GM12878 (cell line): ENCODE results near the gene FGD5. TPM values are rescaled to one million over a fixed set of nuclear protein-coding genes. Genes with fewer than 3 reads are reported as not detected.

ENCODE experiments used
- ATAC-seq: fragments of 200-7000 bp; cut with Tn5 transposase; 3 replicates; pipeline ENCODE4 v1.9.1; 2020; ENCODE audit warnings: mild to moderate bottlenecking, moderate library complexity
- BruUV-seq: library from RNA; stranded (reverse); fragments of 400-500 nt; replicated peaks from 2 replicates; lab custom pipeline; 2021; lab: Mats Ljungman, UMichigan
- CTCF ChIA-PET: fragments of 300-600 bp; sonication (Branson Sonifier 250); formaldehyde crosslinking; extraction: SDS; loops from one replicate; lab custom pipeline; 2021; ENCODE audit warnings: inconsistent platforms; lab: Yijun Ruan, JAX
- POLR2A ChIA-PET: fragments of 350-600 bp; formaldehyde crosslinking; extraction: SDS; loops from one replicate; lab custom pipeline; 2021; ENCODE audit warnings: inconsistent platforms; lab: Charles Lee
- RAD21 ChIA-PET: fragments of 300-600 bp; sonication (Branson Sonifier 250); formaldehyde crosslinking; loops from one replicate; lab custom pipeline; 2023; ENCODE audit warnings: antibody characterized with exemption; ENCODE audit not compliant: unreplicated experiment; lab: Charles Lee
- SMC1A ChIA-PET: fragments of 300-600 bp; sonication (Branson Sonifier 250); formaldehyde crosslinking; loops from one replicate; lab custom pipeline; 2023; ENCODE audit not compliant: unreplicated experiment, uncharacterized antibody; lab: Charles Lee
- DNase-seq: peaks from one replicate; pipeline ENCODE4 v3.0.0-alpha.2; 2011; ENCODE audit warnings: low read depth, low spot score
- FAIRE-seq: peaks from 3 replicates; lab custom pipeline; 2011; peaks lifted over from hg19 to GRCh38; lab: Jason Lieb, UNC
- H2AFZ ChIP-seq: 2 replicates; pipeline ENCODE4 v1.6.0; 2011; ENCODE audit warnings: low read depth, low read length, control low read depth; ENCODE audit not compliant: control insufficient read depth
- H3K27ac ChIP-seq: 2 replicates; pipeline ENCODE4 v1.5.1; 2011; ENCODE audit warnings: control low read depth; ENCODE audit not compliant: control insufficient read depth, insufficient read depth
- H3K27me3 ChIP-seq, 2 experiments: replicated peaks in 1 of 2; 2 replicates each; pipeline versions ENCODE4 v1.6.0 to v1.6.1; 2011; ENCODE audit warnings: low read length in 1 of 2; ENCODE audit not compliant: control insufficient read depth in 2 of 2, insufficient read depth in 2 of 2
- H3K36me3 ChIP-seq, 2 experiments: 2 replicates each; pipeline ENCODE4 v1.5.1; 2011; ENCODE audit warnings: low read length in 1 of 2; ENCODE audit not compliant: control insufficient read depth in 2 of 2, insufficient read depth in 2 of 2
- H3K4me1 ChIP-seq: 2 replicates; pipeline ENCODE4 v1.6.1; 2011; ENCODE audit warnings: mild to moderate bottlenecking, low read length, moderate library complexity, mixed read lengths; ENCODE audit not compliant: control insufficient read depth, insufficient read depth
- H3K4me2 ChIP-seq: 2 replicates; pipeline ENCODE4 v1.6.0; 2011; ENCODE audit warnings: control low read depth; ENCODE audit not compliant: control insufficient read depth, insufficient read depth
- H3K4me3 ChIP-seq: fragments of 200-600 bp; sonication (generic); 2 replicates; pipeline ENCODE4 v1.5.1; 2016
- H3K79me2 ChIP-seq: 2 replicates; pipeline ENCODE4 v1.6.0; 2011; ENCODE audit warnings: low read length; ENCODE audit not compliant: control insufficient read depth, insufficient read depth
- H3K9ac ChIP-seq: 2 replicates; pipeline ENCODE4 v1.8.0; 2011; ENCODE audit warnings: low read length, control low read depth, mixed read lengths; ENCODE audit not compliant: control insufficient read depth, insufficient read depth
- H3K9me3 ChIP-seq: replicated peaks from 3 replicates; pipeline ENCODE4 v1.5.1; 2011; ENCODE audit warnings: mild to moderate bottlenecking, low read length; ENCODE audit not compliant: control insufficient read depth, insufficient read depth
- H4K20me1 ChIP-seq: 2 replicates; pipeline ENCODE4 v1.6.0; 2011; ENCODE audit not compliant: control insufficient read depth, insufficient read depth
- BHLHE40 ChIP-seq, 2 experiments: fragments of 450-650 bp in 1 of 2; IDR thresholded peaks; 2 replicates each; pipeline ENCODE4 v1.6.1; 2011 to 2017; ENCODE audit warnings: low read depth in 2 of 2, borderline replicate concordance in 1 of 2, improper control_type of control experiment in 1 of 2, low read length in 1 of 2, mild to moderate bottlenecking in 1 of 2
- CBX5 ChIP-seq: sonication (generic); IDR thresholded peaks from 2 replicates; pipeline ENCODE4 v1.6.1; 2016; ENCODE audit warnings: low read depth, moderate library complexity, mild to moderate bottlenecking, inconsistent platforms
- HCFC1 ChIP-seq: fragments of 150-350 bp; IDR thresholded peaks from 2 replicates; pipeline ENCODE4 v1.6.1; 2014; ENCODE audit warnings: low read length
- KAT2A ChIP-seq: conservative IDR thresholded peaks from 2 replicates; pipeline ENCODE4 v1.6.1; 2011; ENCODE audit warnings: low read depth, low read length; ENCODE audit not compliant: control insufficient read depth
- NFYA ChIP-seq: IDR thresholded peaks from 2 replicates; pipeline ENCODE4 v1.6.1; 2011; ENCODE audit warnings: low read depth, mild to moderate bottlenecking, low read length, improper control_type of control experiment, borderline replicate concordance
- POLR2AphosphoS5 ChIP-seq: IDR thresholded peaks from 2 replicates; pipeline ENCODE4 v1.6.1; 2011; ENCODE audit warnings: mild to moderate bottlenecking, low read length, inconsistent platforms
- RFX5 ChIP-seq: IDR thresholded peaks from 2 replicates; pipeline ENCODE4 v1.6.1; 2011; ENCODE audit warnings: low read depth, low read length, improper control_type of control experiment
- SREBF2 ChIP-seq: IDR thresholded peaks from 2 replicates; pipeline ENCODE4 v1.6.1; 2012; ENCODE audit warnings: mild to moderate bottlenecking, low read length
- STAT1 ChIP-seq: fragments of 450-650 bp; conservative IDR thresholded peaks from 2 replicates; pipeline ENCODE4 v1.6.1; 2014; ENCODE audit warnings: antibody characterized with exemption, mild to moderate bottlenecking
- TAF1 ChIP-seq: IDR thresholded peaks from 2 replicates; pipeline ENCODE4 v1.6.1; 2011; ENCODE audit warnings: mild to moderate bottlenecking, low read depth, low read length, borderline replicate concordance
- TARDBP ChIP-seq: IDR thresholded peaks from 2 replicates; pipeline ENCODE4 v1.6.1; 2016; ENCODE audit warnings: borderline replicate concordance
- YY1 ChIP-seq: IDR thresholded peaks from 2 replicates; pipeline ENCODE4 v1.6.1; 2011; ENCODE audit warnings: low read depth, mild to moderate bottlenecking, low read length
- ZNF384 ChIP-seq: IDR thresholded peaks from 2 replicates; pipeline ENCODE4 v1.6.1; 2012; ENCODE audit warnings: low read depth, mild to moderate bottlenecking, low read length, improper control_type of control experiment, borderline replicate concordance
- WGBS: methylation state at CpG from one replicate; pipeline ENCODE4 v1.1.6; 2016; ENCODE audit warnings: low lambda C conversion rate; ENCODE audit not compliant: insufficient replicate concordance, insufficient coverage; ENCODE audit errors: missing lambda C conversion rate; 5-methylcytosine and 5-hydroxymethylcytosine counted together
- in situ Hi-C: fragments of 300-500 bp; cut with MboI; formaldehyde crosslinking; loops from 9 replicates; pipeline ENCODE4 v1.14.3; 2018; ENCODE audit warnings: mixed read lengths
- intact Hi-C: fragments of 100-400 bp; cut with micrococcal nuclease; formaldehyde crosslinking; loops from one replicate; pipeline ENCODE4 v1.14.2; 2022; ENCODE audit not compliant: unreplicated experiment
- polyA plus RNA-seq, 11 experiments: library from polyadenylated mRNA; depleted of rRNA in 4 of 11; unstranded in 6 of 11; stranded (reverse) in 5 of 11; fragments of >200 nt; fragmentation: Nextera tagmentation in 4 of 11; fragmentation: Illumina TruSeq in 1 of 11; extraction: Ambion mirVana in 4 of 11; extraction: Trizol in 1 of 11; gene quantifications; 1 replicate in 1 of 11; 2 replicates in 10 of 11; pipeline versions ENCODE4 v1.2.1 to v1.2.3, GENCODE V29; 2011 to 2016; ENCODE audit warnings: inconsistent platforms in 2 of 11, missing spikeins in 2 of 11, low read depth in 1 of 11
- total RNA-seq, 4 experiments: library from RNA; depleted of rRNA in 3 of 4; stranded (reverse); fragments of >200 nt in 3 of 4; fragmentation: Illumina TruSeq in 1 of 4; extraction: Trizol in 1 of 4; gene quantifications; 2 replicates each; pipeline versions ENCODE4 v1.2.1 to v1.2.3, GENCODE V29; 2013 to 2021
- TF ChIP-seq, protein P1 (sequence below): IDR thresholded peaks from 2 replicates; pipeline ENCODE4 v1.6.1; 2012; ENCODE audit warnings: low read depth, low read length, improper control_type of control experiment
- TF ChIP-seq, protein P2 (sequence below): IDR thresholded peaks from 2 replicates; pipeline ENCODE4 v1.6.1; 2012; ENCODE audit warnings: low read depth, low read length, improper control_type of control experiment
- TF ChIP-seq, protein P3 (sequence below): IDR thresholded peaks from 2 replicates; pipeline ENCODE4 v1.6.1; 2011; ENCODE audit warnings: borderline replicate concordance, low read depth, mild to moderate bottlenecking, moderate library complexity, mixed read lengths, low read length; ENCODE audit not compliant: insufficient read depth; ENCODE audit errors: extremely low read length
- TF ChIP-seq, protein P4 (sequence below): fragments of 450-650 bp; IDR thresholded peaks from 2 replicates; pipeline ENCODE4 v1.6.1; 2017; ENCODE audit warnings: mild to moderate bottlenecking

The FGD5 gene
- total and polyA plus RNA-seq, 10 of the 15 experiments (the other 5 are each of a cell fraction or from before 2014, with no cell fraction given), result 0.03 to 0.13 (median 0.11) TPM; not detected in 3

DNA sequence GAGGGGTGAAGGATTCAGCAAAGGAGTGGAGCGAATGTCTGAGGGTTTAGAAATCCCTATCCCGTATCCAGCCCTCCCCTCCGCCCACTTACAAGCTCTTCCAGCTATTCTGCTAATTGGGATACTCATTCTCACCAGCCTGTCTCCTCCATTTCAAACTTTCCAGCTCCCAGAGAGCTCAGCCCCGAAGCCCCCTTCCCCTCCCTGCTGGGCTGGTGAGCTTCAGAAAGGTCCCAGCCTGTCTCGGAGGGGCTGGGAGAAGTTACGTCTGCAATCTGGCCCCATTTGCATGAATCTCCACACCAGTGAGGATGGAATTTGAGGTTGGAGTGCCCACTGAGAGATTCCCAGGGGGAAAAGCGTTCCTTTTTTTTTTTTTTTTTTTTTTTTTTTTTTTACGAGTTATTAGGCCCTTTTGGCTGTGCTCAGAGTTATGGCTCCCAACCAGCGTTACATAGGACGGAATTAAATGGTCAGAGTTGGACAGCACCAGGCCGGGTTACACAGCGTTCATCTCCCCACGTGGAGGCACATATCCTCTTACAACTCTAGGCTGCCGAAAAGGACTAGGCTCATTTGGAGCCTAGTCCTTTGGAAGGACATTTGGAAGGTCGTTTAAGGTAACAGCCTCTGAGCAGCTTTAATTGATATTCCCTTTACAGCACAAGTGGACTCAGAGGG lies 34.6 kb downstream of the FGD5 start:
- BruUV-seq, result no TSS peak
- ChIA-PET CTCF (interaction anchor here (0.6 kb wide), 1 partner anchor 69 kb away, joined by 3 read pairs; no protein-coding TSS in a partner anchor), RAD21 (no interaction called here), SMC1A (interaction anchor here (1.3 kb wide), 1 partner anchor 22 kb away, joined by 3 read pairs; no protein-coding TSS in a partner anchor), POLR2A (no interaction called here)
- Histone ChIP-seq H3K79me2 (no peaks in the 10 kb centered on the region), H2AFZ (no peak overlapping the region), H3K27me3 (peaks cover 0 to 3% of the 10 kb centered on the region in 2 experiments; a peak in 1 of 4 replicates), H3K27ac (no peak overlapping the region), H3K9me3 (no peaks in the 10 kb centered on the region), H3K4me2 (no peak overlapping the region), H3K4me3 (no peak overlapping the region), H4K20me1 (no peaks in the 10 kb centered on the region), H3K4me1 (no peaks in the 10 kb centered on the region), H3K36me3 (no peaks in the 10 kb centered on the region), H3K9ac (no peak overlapping the region)
- no peak for DNase-seq
- in situ Hi-C loops, result no loop called here
- WGBS, result 55% methylated on average over 12 of the region's 15 CpGs
- no peak for ATAC-seq
- intact Hi-C loops, result no loop called here
- TF ChIP-seq KAT2A (no peak), NFYA (no peak), YY1 (no peak), CBX5 (no peak), POLR2AphosphoS5 (no peak), ZNF384 (no peak), TARDBP (no peak), SREBF2 (no peak), HCFC1 (no peak), RFX5 (no peak), TAF1 (no peak), STAT1 (no peak), BHLHE40 (IDR thresholded peaks at IDR 0.05; ENCODE audit: borderline replicate concordance in 1 of 2, low read depth in 2 of 2, low read length in 1 of 2) (no peak)
- TF ChIP-seq, protein P1, sequence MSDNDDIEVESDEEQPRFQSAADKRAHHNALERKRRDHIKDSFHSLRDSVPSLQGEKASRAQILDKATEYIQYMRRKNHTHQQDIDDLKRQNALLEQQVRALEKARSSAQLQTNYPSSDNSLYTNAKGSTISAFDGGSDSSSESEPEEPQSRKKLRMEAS, result no peak
- TF ChIP-seq, protein P2, sequence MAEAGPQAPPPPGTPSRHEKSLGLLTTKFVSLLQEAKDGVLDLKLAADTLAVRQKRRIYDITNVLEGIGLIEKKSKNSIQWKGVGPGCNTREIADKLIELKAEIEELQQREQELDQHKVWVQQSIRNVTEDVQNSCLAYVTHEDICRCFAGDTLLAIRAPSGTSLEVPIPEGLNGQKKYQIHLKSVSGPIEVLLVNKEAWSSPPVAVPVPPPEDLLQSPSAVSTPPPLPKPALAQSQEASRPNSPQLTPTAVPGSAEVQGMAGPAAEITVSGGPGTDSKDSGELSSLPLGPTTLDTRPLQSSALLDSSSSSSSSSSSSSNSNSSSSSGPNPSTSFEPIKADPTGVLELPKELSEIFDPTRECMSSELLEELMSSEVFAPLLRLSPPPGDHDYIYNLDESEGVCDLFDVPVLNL, result no peak
- TF ChIP-seq, protein P3, sequence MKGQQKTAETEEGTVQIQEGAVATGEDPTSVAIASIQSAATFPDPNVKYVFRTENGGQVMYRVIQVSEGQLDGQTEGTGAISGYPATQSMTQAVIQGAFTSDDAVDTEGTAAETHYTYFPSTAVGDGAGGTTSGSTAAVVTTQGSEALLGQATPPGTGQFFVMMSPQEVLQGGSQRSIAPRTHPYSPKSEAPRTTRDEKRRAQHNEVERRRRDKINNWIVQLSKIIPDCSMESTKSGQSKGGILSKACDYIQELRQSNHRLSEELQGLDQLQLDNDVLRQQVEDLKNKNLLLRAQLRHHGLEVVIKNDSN, result no peak
- TF ChIP-seq, protein P4, sequence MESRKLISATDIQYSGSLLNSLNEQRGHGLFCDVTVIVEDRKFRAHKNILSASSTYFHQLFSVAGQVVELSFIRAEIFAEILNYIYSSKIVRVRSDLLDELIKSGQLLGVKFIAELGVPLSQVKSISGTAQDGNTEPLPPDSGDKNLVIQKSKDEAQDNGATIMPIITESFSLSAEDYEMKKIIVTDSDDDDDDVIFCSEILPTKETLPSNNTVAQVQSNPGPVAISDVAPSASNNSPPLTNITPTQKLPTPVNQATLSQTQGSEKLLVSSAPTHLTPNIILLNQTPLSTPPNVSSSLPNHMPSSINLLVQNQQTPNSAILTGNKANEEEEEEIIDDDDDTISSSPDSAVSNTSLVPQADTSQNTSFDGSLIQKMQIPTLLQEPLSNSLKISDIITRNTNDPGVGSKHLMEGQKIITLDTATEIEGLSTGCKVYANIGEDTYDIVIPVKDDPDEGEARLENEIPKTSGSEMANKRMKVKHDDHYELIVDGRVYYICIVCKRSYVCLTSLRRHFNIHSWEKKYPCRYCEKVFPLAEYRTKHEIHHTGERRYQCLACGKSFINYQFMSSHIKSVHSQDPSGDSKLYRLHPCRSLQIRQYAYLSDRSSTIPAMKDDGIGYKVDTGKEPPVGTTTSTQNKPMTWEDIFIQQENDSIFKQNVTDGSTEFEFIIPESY, result no peak
- no peak for FAIRE-seq
